Stimulated activated CD8-positive, alpha-beta memory T cell treated with anti-CD3 and anti-CD28 coated beads, Interleukin-4, amount 100 ng/mL, for 48 hours (primary cell): ENCODE results near the gene DIAPH1.

Experiments used
- DNase-seq: peaks from one replicate; pipeline ENCODE4 v3.0.0-alpha.2; 2020

The DIAPH1 gene

DNA sequence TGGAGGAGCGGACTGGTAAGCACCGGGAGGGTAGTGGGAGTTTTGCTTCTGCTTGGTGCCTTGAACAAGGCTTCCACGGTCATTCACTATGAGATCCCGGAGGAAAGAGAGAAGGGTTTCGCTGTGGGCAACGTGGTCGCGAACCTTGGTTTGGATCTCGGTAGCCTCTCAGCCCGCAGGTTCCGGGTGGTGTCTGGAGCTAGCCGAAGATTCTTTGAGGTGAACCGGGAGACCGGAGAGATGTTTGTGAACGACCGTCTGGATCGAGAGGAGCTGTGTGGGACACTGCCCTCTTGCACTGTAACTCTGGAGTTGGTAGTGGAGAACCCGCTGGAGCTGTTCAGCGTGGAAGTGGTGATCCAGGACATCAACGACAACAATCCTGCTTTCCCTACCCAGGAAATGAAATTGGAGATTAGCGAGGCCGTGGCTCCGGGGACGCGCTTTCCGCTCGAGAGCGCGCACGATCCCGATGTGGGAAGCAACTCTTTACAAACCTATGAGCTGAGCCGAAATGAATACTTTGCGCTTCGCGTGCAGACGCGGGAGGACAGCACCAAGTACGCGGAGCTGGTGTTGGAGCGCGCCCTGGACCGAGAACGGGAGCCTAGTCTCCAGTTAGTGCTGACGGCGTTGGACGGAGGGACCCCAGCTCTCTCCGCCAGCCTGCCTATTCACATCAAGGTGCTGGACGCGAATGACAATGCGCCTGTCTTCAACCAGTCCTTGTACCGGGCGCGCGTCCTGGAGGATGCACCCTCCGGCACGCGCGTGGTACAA is 142.5 kb downstream of the DIAPH1 start:
- no peak for DNase-seq

DNA sequence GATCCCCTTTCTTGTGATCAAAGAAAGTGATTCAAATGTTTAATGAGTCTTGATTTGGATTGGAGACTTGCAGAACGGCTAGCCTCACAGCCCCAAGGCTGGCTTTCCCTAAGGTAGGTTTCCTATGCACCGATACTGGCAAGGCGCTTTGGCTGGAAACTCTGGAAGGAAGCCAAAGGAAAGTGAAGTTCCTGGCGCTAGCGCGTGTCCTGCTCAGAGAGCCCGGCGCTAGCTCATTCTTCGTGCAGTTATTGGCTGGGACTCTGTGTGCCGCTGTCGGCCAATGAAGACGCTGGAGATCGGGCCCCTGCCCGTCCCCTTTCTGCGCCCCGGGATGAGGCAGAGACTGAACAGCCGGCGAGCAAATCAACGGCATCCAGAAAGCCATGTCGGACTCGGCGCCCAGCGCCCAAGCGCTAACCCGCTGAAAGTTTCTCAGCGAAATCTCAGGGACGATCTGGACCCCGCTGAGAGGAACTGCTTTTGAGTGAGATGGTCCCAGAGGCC is 143.1 kb downstream of the DIAPH1 start, which contains the start of gene PCDHGC3:
TSS of gene PCDHGC3 (plus strand) at position 342 of the 507 bp plus-strand sequence. CDS start at position 493, 151 bp downstream.
- peak; percentile 72 for DNase-seq

DNA sequence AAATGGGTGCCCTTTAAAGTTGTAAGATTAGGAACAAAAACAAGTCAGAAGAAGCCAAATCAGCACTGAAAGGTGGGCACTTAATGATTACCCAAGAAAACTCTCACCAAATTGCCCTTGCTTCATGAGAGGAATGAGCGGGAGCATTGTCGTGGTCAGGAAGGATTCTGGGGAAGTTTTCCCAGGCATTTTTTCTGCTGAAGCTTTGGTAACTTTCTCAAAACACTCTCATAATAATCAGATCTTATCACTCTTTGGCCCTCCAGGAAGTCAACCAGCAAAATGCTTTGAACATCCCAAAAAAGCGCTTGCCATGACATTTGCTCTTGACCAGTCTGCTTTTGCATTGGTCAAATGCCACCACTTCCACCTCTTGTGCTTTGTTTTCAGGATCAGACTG is 153.4 kb downstream of the DIAPH1 start:
- no peak for DNase-seq
